PC-9 (cell line): ENCODE data around the gene LRRC3C. TPM values are rescaled to one million over a fixed set of nuclear protein-coding genes. Genes with fewer than 3 reads are reported as not detected.

Experiments
- BruUV-seq: library from RNA; stranded (reverse); fragments of 400-500 nt; replicated peaks from 2 replicates; lab custom pipeline; 2021; lab: Mats Ljungman, UMichigan
- CTCF ChIA-PET: fragments of 300-600 bp; sonication (Branson Sonifier 250); formaldehyde crosslinking; loops from one replicate; lab custom pipeline; 2022; ENCODE audit warnings: antibody characterized with exemption; lab: Charles Lee
- POLR2A ChIA-PET: fragments of 300-600 bp; sonication (Branson Sonifier 250); formaldehyde crosslinking; loops from one replicate; lab custom pipeline; 2022; ENCODE audit warnings: antibody characterized with exemption; ENCODE audit not compliant: unreplicated experiment; lab: Charles Lee
- DNase-seq, 2 experiments: peaks; one replicate each; pipeline versions ENCODE4 v3.0.0 to v3.0.0-alpha.2; 2015 to 2022; ENCODE audit warnings: mixed read lengths in 1 of 2
- H2AFZ ChIP-seq: fragments of 200-600 bp; sonication (generic); 2 replicates; pipeline ENCODE4 v1.8.1; 2017; ENCODE audit warnings: antibody characterized with exemption
- H3F3A ChIP-seq: fragments of 200-600 bp; sonication (generic); 2 replicates; pipeline ENCODE4 v1.8.1; 2017; ENCODE audit warnings: antibody characterized with exemption, mild to moderate bottlenecking, low read depth; ENCODE audit not compliant: insufficient read depth
- H3K27ac ChIP-seq: fragments of 200-600 bp; sonication (generic); 2 replicates; pipeline ENCODE4 v1.6.1; 2016; ENCODE audit warnings: mixed run types
- H3K27me3 ChIP-seq: fragments of 200-600 bp; sonication (generic); 2 replicates; pipeline ENCODE4 v1.6.1; 2016; ENCODE audit warnings: low read depth, mixed run types; ENCODE audit not compliant: insufficient read depth
- H3K36me3 ChIP-seq: fragments of 200-600 bp; sonication (generic); 2 replicates; pipeline ENCODE4 v1.6.1; 2016; ENCODE audit warnings: low read depth, mixed run types
- H3K4me1 ChIP-seq: fragments of 200-600 bp; sonication (generic); replicated peaks from 2 replicates; pipeline ENCODE4 v1.6.1; 2016; ENCODE audit warnings: mixed run types; ENCODE audit not compliant: insufficient read depth
- H3K4me2 ChIP-seq: fragments of 200-600 bp; sonication (generic); 2 replicates; pipeline ENCODE4 v1.6.1; 2017; ENCODE audit warnings: mixed run types
- H3K4me3 ChIP-seq: fragments of 200-600 bp; sonication (generic); 2 replicates; pipeline ENCODE4 v1.6.1; 2016; ENCODE audit warnings: mixed run types
- H3K79me2 ChIP-seq: fragments of 200-600 bp; sonication (generic); 2 replicates; pipeline ENCODE4 v1.6.1; 2017; ENCODE audit warnings: low read depth, mixed run types
- H3K9me2 ChIP-seq: fragments of 200-600 bp; sonication (generic); 2 replicates; pipeline ENCODE4 v1.8.1; 2017; ENCODE audit warnings: mild to moderate bottlenecking; ENCODE audit not compliant: insufficient read depth
- H3K9me3 ChIP-seq: fragments of 200-600 bp; sonication (generic); 2 replicates; pipeline ENCODE4 v1.8.1; 2016; ENCODE audit warnings: low read depth; ENCODE audit not compliant: insufficient read depth
- H4K20me1 ChIP-seq: fragments of 200-600 bp; sonication (generic); 2 replicates; pipeline ENCODE4 v1.8.1; 2017; ENCODE audit not compliant: insufficient read depth
- EZH2 ChIP-seq: fragments of 200-600 bp; sonication (generic); IDR thresholded peaks from 2 replicates; pipeline ENCODE4 v1.8.0; 2017; ENCODE audit warnings: antibody characterized with exemption, low read depth
- intact Hi-C: fragments of 100-400 bp; cut with micrococcal nuclease; formaldehyde crosslinking; loops from one replicate; pipeline ENCODE4 v1.10.0; 2022; ENCODE audit not compliant: unreplicated experiment
- total RNA-seq: library from RNA; stranded (reverse); gene quantifications from 2 replicates; pipeline ENCODE4 v1.2.3, GENCODE V29; 2021
- TF ChIP-seq, protein P1 (sequence below): fragments of 200-600 bp; sonication (generic); conservative IDR thresholded peaks from 2 replicates; pipeline ENCODE4 v1.6.1; 2017; ENCODE audit warnings: mixed run types, antibody characterized with exemption, mild to moderate bottlenecking, moderate library complexity

Gene LRRC3C
- total RNA-seq, 1 experiment from 2014 or later, result not detected

- intact Hi-C loops, result loop anchor here (10.0 kb wide), 1 partner anchor 169 kb away; no protein-coding TSS in a partner anchor
- no peaks in the 10 kb centered on the region for H3K9me3 ChIP-seq
- DNase-seq, result no peak
- no peak overlapping the region for H3K4me3 ChIP-seq
- ChIA-PET POLR2A (interaction anchor here (0.7 kb wide), 1 partner anchor 243 kb away, joined by 3 read pairs; no protein-coding TSS in a partner anchor), CTCF (no interaction called here)
- no peaks in the 10 kb centered on the region for H3K9me2 ChIP-seq
- no peak overlapping the region for H2AFZ ChIP-seq
- no peaks in the 10 kb centered on the region for H3K27me3 ChIP-seq
- peaks cover 25% of the 10 kb centered on the region for H3K4me1 ChIP-seq
- H3K27ac ChIP-seq, result no peak overlapping the region
- no peaks in the 10 kb centered on the region for H3K36me3 ChIP-seq
- peaks cover 10% of the 10 kb centered on the region; the same call in 1 of the 2 replicates for H4K20me1 ChIP-seq
- H3K4me2 ChIP-seq, result no peak overlapping the region
- no TSS peak for BruUV-seq
- H3K79me2 ChIP-seq, result peaks cover 25% of the 10 kb centered on the region
- TF ChIP-seq, protein P1, sequence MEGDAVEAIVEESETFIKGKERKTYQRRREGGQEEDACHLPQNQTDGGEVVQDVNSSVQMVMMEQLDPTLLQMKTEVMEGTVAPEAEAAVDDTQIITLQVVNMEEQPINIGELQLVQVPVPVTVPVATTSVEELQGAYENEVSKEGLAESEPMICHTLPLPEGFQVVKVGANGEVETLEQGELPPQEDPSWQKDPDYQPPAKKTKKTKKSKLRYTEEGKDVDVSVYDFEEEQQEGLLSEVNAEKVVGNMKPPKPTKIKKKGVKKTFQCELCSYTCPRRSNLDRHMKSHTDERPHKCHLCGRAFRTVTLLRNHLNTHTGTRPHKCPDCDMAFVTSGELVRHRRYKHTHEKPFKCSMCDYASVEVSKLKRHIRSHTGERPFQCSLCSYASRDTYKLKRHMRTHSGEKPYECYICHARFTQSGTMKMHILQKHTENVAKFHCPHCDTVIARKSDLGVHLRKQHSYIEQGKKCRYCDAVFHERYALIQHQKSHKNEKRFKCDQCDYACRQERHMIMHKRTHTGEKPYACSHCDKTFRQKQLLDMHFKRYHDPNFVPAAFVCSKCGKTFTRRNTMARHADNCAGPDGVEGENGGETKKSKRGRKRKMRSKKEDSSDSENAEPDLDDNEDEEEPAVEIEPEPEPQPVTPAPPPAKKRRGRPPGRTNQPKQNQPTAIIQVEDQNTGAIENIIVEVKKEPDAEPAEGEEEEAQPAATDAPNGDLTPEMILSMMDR, result no peak
- TF ChIP-seq EZH2, result no peak
- H3F3A ChIP-seq, result peaks cover 12% of the 10 kb centered on the region
These were observed 3.5 kb upstream of the LRRC3C start for GRCh38 chr17:39923836-39924690.

- CTCF ChIA-PET, result no interaction called here
- Histone ChIP-seq H3K9me3 (no peaks in the 10 kb centered on the region), H3F3A (peaks cover 18% of the 10 kb centered on the region), H3K9me2 (no peaks in the 10 kb centered on the region), H3K36me3 (no peaks in the 10 kb centered on the region), H3K27me3 (no peaks in the 10 kb centered on the region), H3K79me2 (peaks cover 25% of the 10 kb centered on the region), H2AFZ (no peak overlapping the region), H3K4me1 (peaks cover 30% of the 10 kb centered on the region), H3K4me2 (no peak overlapping the region), H4K20me1 (peaks cover 13% of the 10 kb centered on the region; the same call in 1 of the 2 replicates), H3K27ac (no peak overlapping the region), H3K4me3 (no peak overlapping the region)
- no peak for DNase-seq
- TF ChIP-seq, protein P1, result no peak
- TF ChIP-seq EZH2, result no peak
- BruUV-seq, result no TSS peak
- intact Hi-C loops, result loop anchor here (5.0 to 10.0 kb wide), 2 partner anchors 152 to 170 kb away; no protein-coding TSS in a partner anchor
- POLR2A ChIA-PET, result interaction anchor here (0.7 kb wide), 1 partner anchor 244 kb away, joined by 3 read pairs; no protein-coding TSS in a partner anchor
These were observed 2.9 kb upstream of the LRRC3C start for GRCh38 chr17:39924691-39925055.

GRCh38 chr17:39925282-39926134 is 2.0 kb upstream of the LRRC3C start:
- no peak overlapping the region for H3K27ac ChIP-seq
- CTCF ChIA-PET, result no interaction called here
- H3K9me3 ChIP-seq, result no peaks in the 10 kb centered on the region
- H2AFZ ChIP-seq, result no peak overlapping the region
- DNase-seq, result no peak
- H3K79me2 ChIP-seq, result peaks cover 25% of the 10 kb centered on the region
- TF ChIP-seq, protein P1, result no peak
- TF ChIP-seq EZH2, result no peak
- TSS peak; percentile 15 for BruUV-seq
- H3K27me3 ChIP-seq, result no peaks in the 10 kb centered on the region
- H3K36me3 ChIP-seq, result no peaks in the 10 kb centered on the region
- H3K4me2 ChIP-seq, result peak overlapping the region; percentile 95
- POLR2A ChIA-PET, result no interaction called here
- peaks cover 26% of the 10 kb centered on the region for H3F3A ChIP-seq
- peaks cover 14% of the 10 kb centered on the region; the same call in 1 of the 2 replicates for H4K20me1 ChIP-seq
- H3K4me3 ChIP-seq, result peak overlapping the region; percentile 98; the same call in 1 of the 2 replicates
- intact Hi-C loops, result loop anchor here (5.0 to 10.0 kb wide), 2 partner anchors 153 to 171 kb away; no protein-coding TSS in a partner anchor
- peaks cover 35% of the 10 kb centered on the region for H3K4me1 ChIP-seq
- no peaks in the 10 kb centered on the region for H3K9me2 ChIP-seq
